Spleen (tissue), 7 donors: ENCODE measurements around the gene PARD3.

ENCODE experiments used
- CTCF ChIP-seq, 11 experiments: fragments of 200-600 bp in 7 of 11; fragments of 450-650 bp in 4 of 11; sonication (generic) in 4 of 11; IDR thresholded peaks in 8 of 11; conservative IDR thresholded peaks in 3 of 11; 1 replicate in 7 of 11; 2 replicates in 4 of 11; pipeline versions ENCODE4 v1.4.0 to v1.8.0; 2016 to 2021; ENCODE audit warnings: antibody characterized with exemption in 11 of 11, inconsistent platforms in 4 of 11, mild to moderate bottlenecking in 1 of 11
- POLR2A ChIP-seq, 3 donors: fragments of 450-650 bp; IDR thresholded peaks; one replicate each; pipeline ENCODE4 v1.5.1; 2017; ENCODE audit warnings: antibody characterized with exemption in 3 of 3, mild to moderate bottlenecking in 1 of 3
- POLR2AphosphoS5 ChIP-seq, 3 donors: sonication (generic); formaldehyde crosslinking; IDR thresholded peaks; one replicate each; pipeline ENCODE4 v1.5.1; 2017; ENCODE audit warnings: antibody characterized with exemption in 3 of 3
- donor health status: DM: no; HTN: no; CAD: no; lungs with moderate emphysema.
- donor health status: DM: no; HTN: no; CAD: no.
- donor health status: DM: no; HTN: no; CAD: no.

DNA sequence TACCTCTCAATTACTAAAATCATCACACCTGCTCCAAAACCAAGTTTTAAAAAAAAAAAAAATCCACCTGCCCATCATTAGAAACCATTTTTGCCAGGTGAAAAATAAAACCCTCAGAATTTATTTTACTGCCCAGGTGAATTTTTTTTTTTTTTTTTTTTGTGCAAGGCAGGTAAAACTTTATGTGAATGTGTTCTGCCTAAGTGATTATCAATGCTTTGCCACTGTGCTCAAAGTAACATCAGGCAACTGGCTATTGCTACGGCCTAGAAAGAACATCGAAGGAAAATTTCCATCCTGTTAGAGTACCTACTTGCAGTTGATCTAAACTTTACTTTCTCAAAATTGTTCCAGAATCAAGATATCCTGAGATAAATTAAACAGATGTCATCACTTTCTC lies 512.1 kb downstream of the PARD3 start:
- TF ChIP-seq CTCF (IDR thresholded peaks at IDR 0.05 in 8 of 11, conservative IDR thresholded peaks at IDR 0.05 in 3 of 11) (no peak), POLR2AphosphoS5 (IDR thresholded peaks at IDR 0.05) (no peak), POLR2A (IDR thresholded peaks at IDR 0.05) (no peak)
